SK-N-SH (cell line): ENCODE results near the gene LLGL1. TPM values are rescaled to one million over a fixed set of nuclear protein-coding genes. Genes with fewer than 3 reads are reported as not detected.

Source experiments
- CTCF ChIA-PET: fragments of 300-600, 350-600 bp; formaldehyde crosslinking; extraction: SDS; loops from one replicate; lab custom pipeline; 2021; lab: Yijun Ruan, JAX
- POLR2A ChIA-PET: fragments of 350-600 bp; sonication (Branson Sonifier 250); formaldehyde crosslinking; extraction: SDS; loops from one replicate; lab custom pipeline; 2020; ENCODE audit warnings: antibody characterized with exemption, inconsistent platforms; lab: Yijun Ruan, JAX
- DNase-seq: peaks from one replicate; pipeline ENCODE4 v3.0.0; 2012
- H2AFZ ChIP-seq: fragments of 200-600 bp; sonication (generic); 2 replicates; pipeline ENCODE4 v1.8.1; 2016; ENCODE audit warnings: antibody characterized with exemption, mild to moderate bottlenecking, low read depth
- H3F3A ChIP-seq: fragments of 200-600 bp; sonication (generic); replicated peaks from 2 replicates; pipeline ENCODE3; 2016; ENCODE audit warnings: antibody characterized with exemption, mild to moderate bottlenecking; ENCODE audit not compliant: insufficient read depth
- H3K27ac ChIP-seq, 2 experiments: fragments of 200-500 bp in 1 of 2; fragments of 200-600 bp in 1 of 2; sonication (Bioruptor generic) in 1 of 2; sonication (generic), shearing (Covaris generic) in 1 of 2; 2 replicates each; pipeline versions ENCODE4 v1.5.1 to v1.6.1; 2014 to 2016; ENCODE audit warnings: low read depth in 2 of 2, inconsistent platforms in 1 of 2, low read length in 1 of 2, mild to moderate bottlenecking in 1 of 2, mixed read lengths in 1 of 2
- H3K27me3 ChIP-seq: fragments of 200-600 bp; sonication (generic), shearing (Covaris generic); 2 replicates; pipeline ENCODE4 v1.6.1; 2016; ENCODE audit warnings: mixed run types; ENCODE audit not compliant: insufficient read depth
- H3K36me3 ChIP-seq, 2 experiments: fragments of 200-500 bp in 1 of 2; fragments of 200-600 bp in 1 of 2; sonication (Bioruptor generic) in 1 of 2; sonication (generic) in 1 of 2; replicated peaks in 1 of 2; 2 replicates each; pipeline versions ENCODE3 to v1.5.1; 2014 to 2016; ENCODE audit warnings: low read length in 1 of 2, mild to moderate bottlenecking in 1 of 2; ENCODE audit not compliant: insufficient read depth in 2 of 2, control insufficient read depth in 1 of 2
- H3K4me1 ChIP-seq, 2 experiments: fragments of 200-500 bp in 1 of 2; fragments of 200-600 bp in 1 of 2; sonication (Bioruptor generic) in 1 of 2; sonication (generic), shearing (Covaris generic) in 1 of 2; 2 replicates each; pipeline versions ENCODE4 v1.5.1 to v1.6.1; 2014 to 2016; ENCODE audit warnings: low read depth in 1 of 2, low read length in 1 of 2, mixed run types in 1 of 2; ENCODE audit not compliant: insufficient read depth in 2 of 2, control insufficient read depth in 1 of 2
- H3K4me2 ChIP-seq: fragments of 200-600 bp; sonication (generic), shearing (Covaris generic); 2 replicates; pipeline ENCODE4 v1.6.1; 2017; ENCODE audit warnings: mixed run types
- H3K4me3 ChIP-seq, 2 experiments: fragments of 200-500 bp in 1 of 2; fragments of 200-600 bp in 1 of 2; sonication (Bioruptor generic) in 1 of 2; sonication (generic), shearing (Covaris generic) in 1 of 2; 2 replicates each; pipeline versions ENCODE4 v1.5.1 to v1.8.1; 2014 to 2016; ENCODE audit warnings: low read depth in 2 of 2, inconsistent platforms in 1 of 2, low read length in 1 of 2, mild to moderate bottlenecking in 1 of 2, mixed read lengths in 1 of 2, moderate library complexity in 1 of 2
- H3K79me2 ChIP-seq: fragments of 200-600 bp; sonication (generic); 2 replicates; pipeline ENCODE4 v1.8.1; 2017; ENCODE audit warnings: mild to moderate bottlenecking; ENCODE audit not compliant: insufficient read depth
- H3K9ac ChIP-seq: fragments of 200-600 bp; sonication (generic); 2 replicates; pipeline ENCODE4 v1.6.1; 2017; ENCODE audit warnings: mixed run types
- H3K9me2 ChIP-seq: fragments of 200-600 bp; sonication (generic); 2 replicates; pipeline ENCODE4 v1.6.1; 2017; ENCODE audit warnings: mixed run types
- H3K9me3 ChIP-seq: fragments of 200-600 bp; sonication (generic); 2 replicates; pipeline ENCODE4 v1.6.1; 2017; ENCODE audit warnings: mixed run types, mild to moderate bottlenecking, moderate library complexity
- H4K20me1 ChIP-seq: fragments of 200-600 bp; sonication (generic); 2 replicates; pipeline ENCODE4 v1.6.1; 2017; ENCODE audit warnings: mild to moderate bottlenecking, mixed run types; ENCODE audit not compliant: insufficient read depth
- CHD2 ChIP-seq: fragments of 150-350 bp; IDR thresholded peaks from 2 replicates; pipeline ENCODE4 v1.6.1; 2018; ENCODE audit warnings: low read length; ENCODE audit not compliant: partially characterized antibody
- ELF1 ChIP-seq: IDR thresholded peaks from 2 replicates; pipeline ENCODE4 v1.4.0; 2012
- EZH2phosphoT487 ChIP-seq: fragments of 200-600 bp; sonication (generic); IDR thresholded peaks from 2 replicates; pipeline ENCODE4 v1.6.1; 2017; ENCODE audit warnings: low read depth, mixed run types, mild to moderate bottlenecking, antibody characterized with exemption, moderate library complexity, borderline replicate concordance
- GATA2 ChIP-seq: sonication (generic); formaldehyde crosslinking; IDR thresholded peaks from 2 replicates; pipeline ENCODE4 v1.5.0; 2020; ENCODE audit warnings: mild to moderate bottlenecking, missing genetic modification reagents
- JUND ChIP-seq: IDR thresholded peaks from 2 replicates; pipeline ENCODE4 v1.4.0; 2012
- MEF2A ChIP-seq: IDR thresholded peaks from 2 replicates; pipeline ENCODE4 v1.4.0; 2012; ENCODE audit warnings: low read depth, borderline replicate concordance
- NFIC ChIP-seq: IDR thresholded peaks from 2 replicates; pipeline ENCODE4 v1.4.0; 2012; ENCODE audit warnings: borderline replicate concordance
- NRF1 ChIP-seq: IDR thresholded peaks from 2 replicates; pipeline ENCODE4 v1.6.1; 2012; ENCODE audit warnings: low read depth, mild to moderate bottlenecking, low read length
- RAD21 ChIP-seq: IDR thresholded peaks from 2 replicates; pipeline ENCODE4 v1.6.1; 2012; ENCODE audit warnings: mild to moderate bottlenecking, low read length
- SMC3 ChIP-seq: IDR thresholded peaks from 2 replicates; pipeline ENCODE4 v1.6.1; 2012; ENCODE audit warnings: low read depth, low read length, improper control_type of control experiment
- TCF12 ChIP-seq: IDR thresholded peaks from 2 replicates; pipeline ENCODE4 v1.4.0; 2012
- TEAD4 ChIP-seq: IDR thresholded peaks from 2 replicates; pipeline ENCODE4 v1.4.0; 2012; ENCODE audit warnings: mild to moderate bottlenecking, borderline replicate concordance; ENCODE audit not compliant: insufficient read depth
- YY1 ChIP-seq: IDR thresholded peaks from 2 replicates; pipeline ENCODE4 v1.4.0; 2012; ENCODE audit warnings: low read depth, mild to moderate bottlenecking
- WGBS: methylation state at CpG from one replicate; pipeline ENCODE4 v1.1.6; 2017; ENCODE audit warnings: low lambda C conversion rate; 5-methylcytosine and 5-hydroxymethylcytosine counted together
- polyA plus RNA-seq, 3 experiments: library from polyadenylated mRNA; depleted of rRNA; stranded (reverse); fragments of >200 nt; gene quantifications; 2 replicates each; pipeline ENCODE4 v1.2.3, GENCODE V29; 2012
- TF ChIP-seq, protein P1 (sequence below): IDR thresholded peaks from 2 replicates; pipeline ENCODE4 v1.4.0; 2012; ENCODE audit warnings: low read depth
- TF ChIP-seq, protein P2 (sequence below): fragments of 150-350 bp; IDR thresholded peaks from 2 replicates; pipeline ENCODE4 v1.6.1; 2017; ENCODE audit warnings: antibody characterized with exemption, low read length, low read depth, borderline replicate concordance
- TF ChIP-seq, protein P3 (sequence below): IDR thresholded peaks from 2 replicates; pipeline ENCODE4 v1.4.0; 2012; ENCODE audit warnings: low read depth, borderline replicate concordance
- TF ChIP-seq, protein P4 (sequence below): IDR thresholded peaks from 2 replicates; pipeline ENCODE4 v1.6.1; 2012; ENCODE audit warnings: mild to moderate bottlenecking, low read depth, low read length, moderate library complexity
- TF ChIP-seq, protein P5 (sequence below): IDR thresholded peaks from 2 replicates; pipeline ENCODE4; 2012
- TF ChIP-seq, protein P6 (sequence below): IDR thresholded peaks from 2 replicates; pipeline ENCODE4 v1.4.0; 2012; ENCODE audit warnings: low read depth, borderline replicate concordance

The LLGL1 gene
- polyA plus RNA-seq, 1 of the 3 experiments (the other 2 are of a cell fraction): 31.4 TPM

DNA sequence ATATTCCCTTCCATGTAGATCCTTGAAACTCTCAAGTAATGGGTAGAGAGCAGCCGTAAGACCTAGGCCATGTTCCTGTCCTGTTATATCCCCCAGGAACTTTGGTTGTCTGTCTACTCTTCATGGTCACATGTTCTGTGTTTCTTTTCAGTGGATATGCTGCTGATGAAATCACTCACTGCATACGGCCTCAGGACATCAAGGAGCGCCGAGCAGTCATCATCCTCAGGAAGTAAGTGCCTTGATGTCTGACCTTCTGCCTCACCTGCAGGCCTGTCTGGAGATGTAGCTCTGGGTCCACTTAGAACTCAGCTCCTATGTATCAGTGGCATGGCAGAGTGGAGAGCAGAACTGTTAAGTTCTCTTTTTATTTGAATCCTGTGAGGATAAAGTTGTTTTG lies 30.6 kb upstream of the LLGL1 start:
- Histone ChIP-seq H3K9me3 (no peaks in the 10 kb centered on the region), H3K36me3 (peaks cover 44 to 51% of the 10 kb centered on the region in 2 experiments), H4K20me1 (peaks cover 82% of the 10 kb centered on the region), H3K27me3 (no peaks in the 10 kb centered on the region), H3K27ac (no peak overlapping the region), H3K4me2 (no peak overlapping the region), H2AFZ (no peak overlapping the region), H3K79me2 (peaks cover 98% of the 10 kb centered on the region), H3K4me1 (peaks cover 0 to 19% of the 10 kb centered on the region in 2 experiments; a peak in 2 of 4 replicates), H3F3A (no peaks in the 10 kb centered on the region), H3K9ac (no peak overlapping the region), H3K9me2 (no peaks in the 10 kb centered on the region), H3K4me3 (no peak overlapping the region)
- DNase-seq: no peak
- TF ChIP-seq, protein P1, sequence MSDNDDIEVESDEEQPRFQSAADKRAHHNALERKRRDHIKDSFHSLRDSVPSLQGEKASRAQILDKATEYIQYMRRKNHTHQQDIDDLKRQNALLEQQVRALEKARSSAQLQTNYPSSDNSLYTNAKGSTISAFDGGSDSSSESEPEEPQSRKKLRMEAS: no peak
- TF ChIP-seq RAD21: no peak
- TF ChIP-seq, protein P2, sequence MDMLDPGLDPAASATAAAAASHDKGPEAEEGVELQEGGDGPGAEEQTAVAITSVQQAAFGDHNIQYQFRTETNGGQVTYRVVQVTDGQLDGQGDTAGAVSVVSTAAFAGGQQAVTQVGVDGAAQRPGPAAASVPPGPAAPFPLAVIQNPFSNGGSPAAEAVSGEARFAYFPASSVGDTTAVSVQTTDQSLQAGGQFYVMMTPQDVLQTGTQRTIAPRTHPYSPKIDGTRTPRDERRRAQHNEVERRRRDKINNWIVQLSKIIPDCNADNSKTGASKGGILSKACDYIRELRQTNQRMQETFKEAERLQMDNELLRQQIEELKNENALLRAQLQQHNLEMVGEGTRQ: no peak
- no peak for TF ChIP-seq SMC3
- TF ChIP-seq NFIC: no peak
- TF ChIP-seq GATA2 (CRISPR knock-in tag): no peak
- TF ChIP-seq, protein P3, sequence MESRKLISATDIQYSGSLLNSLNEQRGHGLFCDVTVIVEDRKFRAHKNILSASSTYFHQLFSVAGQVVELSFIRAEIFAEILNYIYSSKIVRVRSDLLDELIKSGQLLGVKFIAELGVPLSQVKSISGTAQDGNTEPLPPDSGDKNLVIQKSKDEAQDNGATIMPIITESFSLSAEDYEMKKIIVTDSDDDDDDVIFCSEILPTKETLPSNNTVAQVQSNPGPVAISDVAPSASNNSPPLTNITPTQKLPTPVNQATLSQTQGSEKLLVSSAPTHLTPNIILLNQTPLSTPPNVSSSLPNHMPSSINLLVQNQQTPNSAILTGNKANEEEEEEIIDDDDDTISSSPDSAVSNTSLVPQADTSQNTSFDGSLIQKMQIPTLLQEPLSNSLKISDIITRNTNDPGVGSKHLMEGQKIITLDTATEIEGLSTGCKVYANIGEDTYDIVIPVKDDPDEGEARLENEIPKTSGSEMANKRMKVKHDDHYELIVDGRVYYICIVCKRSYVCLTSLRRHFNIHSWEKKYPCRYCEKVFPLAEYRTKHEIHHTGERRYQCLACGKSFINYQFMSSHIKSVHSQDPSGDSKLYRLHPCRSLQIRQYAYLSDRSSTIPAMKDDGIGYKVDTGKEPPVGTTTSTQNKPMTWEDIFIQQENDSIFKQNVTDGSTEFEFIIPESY: no peak
- no peak for TF ChIP-seq TCF12
- no peak for TF ChIP-seq YY1
- TF ChIP-seq TEAD4: no peak
- no peak for TF ChIP-seq ELF1
- TF ChIP-seq, protein P4, sequence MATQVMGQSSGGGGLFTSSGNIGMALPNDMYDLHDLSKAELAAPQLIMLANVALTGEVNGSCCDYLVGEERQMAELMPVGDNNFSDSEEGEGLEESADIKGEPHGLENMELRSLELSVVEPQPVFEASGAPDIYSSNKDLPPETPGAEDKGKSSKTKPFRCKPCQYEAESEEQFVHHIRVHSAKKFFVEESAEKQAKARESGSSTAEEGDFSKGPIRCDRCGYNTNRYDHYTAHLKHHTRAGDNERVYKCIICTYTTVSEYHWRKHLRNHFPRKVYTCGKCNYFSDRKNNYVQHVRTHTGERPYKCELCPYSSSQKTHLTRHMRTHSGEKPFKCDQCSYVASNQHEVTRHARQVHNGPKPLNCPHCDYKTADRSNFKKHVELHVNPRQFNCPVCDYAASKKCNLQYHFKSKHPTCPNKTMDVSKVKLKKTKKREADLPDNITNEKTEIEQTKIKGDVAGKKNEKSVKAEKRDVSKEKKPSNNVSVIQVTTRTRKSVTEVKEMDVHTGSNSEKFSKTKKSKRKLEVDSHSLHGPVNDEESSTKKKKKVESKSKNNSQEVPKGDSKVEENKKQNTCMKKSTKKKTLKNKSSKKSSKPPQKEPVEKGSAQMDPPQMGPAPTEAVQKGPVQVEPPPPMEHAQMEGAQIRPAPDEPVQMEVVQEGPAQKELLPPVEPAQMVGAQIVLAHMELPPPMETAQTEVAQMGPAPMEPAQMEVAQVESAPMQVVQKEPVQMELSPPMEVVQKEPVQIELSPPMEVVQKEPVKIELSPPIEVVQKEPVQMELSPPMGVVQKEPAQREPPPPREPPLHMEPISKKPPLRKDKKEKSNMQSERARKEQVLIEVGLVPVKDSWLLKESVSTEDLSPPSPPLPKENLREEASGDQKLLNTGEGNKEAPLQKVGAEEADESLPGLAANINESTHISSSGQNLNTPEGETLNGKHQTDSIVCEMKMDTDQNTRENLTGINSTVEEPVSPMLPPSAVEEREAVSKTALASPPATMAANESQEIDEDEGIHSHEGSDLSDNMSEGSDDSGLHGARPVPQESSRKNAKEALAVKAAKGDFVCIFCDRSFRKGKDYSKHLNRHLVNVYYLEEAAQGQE: no peak
- TF ChIP-seq, protein P5, sequence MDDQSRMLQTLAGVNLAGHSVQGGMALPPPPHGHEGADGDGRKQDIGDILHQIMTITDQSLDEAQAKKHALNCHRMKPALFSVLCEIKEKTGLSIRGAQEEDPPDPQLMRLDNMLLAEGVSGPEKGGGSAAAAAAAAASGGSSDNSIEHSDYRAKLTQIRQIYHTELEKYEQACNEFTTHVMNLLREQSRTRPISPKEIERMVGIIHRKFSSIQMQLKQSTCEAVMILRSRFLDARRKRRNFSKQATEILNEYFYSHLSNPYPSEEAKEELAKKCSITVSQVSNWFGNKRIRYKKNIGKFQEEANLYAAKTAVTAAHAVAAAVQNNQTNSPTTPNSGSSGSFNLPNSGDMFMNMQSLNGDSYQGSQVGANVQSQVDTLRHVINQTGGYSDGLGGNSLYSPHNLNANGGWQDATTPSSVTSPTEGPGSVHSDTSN: no peak
- no peak for TF ChIP-seq EZH2phosphoT487
- TF ChIP-seq NRF1: no peak
- no peak for TF ChIP-seq CHD2
- no peak for TF ChIP-seq MEF2A
- no peak for TF ChIP-seq JUND
- TF ChIP-seq, protein P6, sequence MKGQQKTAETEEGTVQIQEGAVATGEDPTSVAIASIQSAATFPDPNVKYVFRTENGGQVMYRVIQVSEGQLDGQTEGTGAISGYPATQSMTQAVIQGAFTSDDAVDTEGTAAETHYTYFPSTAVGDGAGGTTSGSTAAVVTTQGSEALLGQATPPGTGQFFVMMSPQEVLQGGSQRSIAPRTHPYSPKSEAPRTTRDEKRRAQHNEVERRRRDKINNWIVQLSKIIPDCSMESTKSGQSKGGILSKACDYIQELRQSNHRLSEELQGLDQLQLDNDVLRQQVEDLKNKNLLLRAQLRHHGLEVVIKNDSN: no peak
- WGBS: 78% methylated on average over 4 of the region's 4 CpGs
- ChIA-PET POLR2A (no interaction called here), CTCF (no interaction called here)
